ENCODE measurements around the gene IL20RA. TPM values are rescaled to one million over a fixed set of nuclear protein-coding genes. Genes with fewer than 3 reads are reported as not detected.

IL20RA gene
- total RNA-seq, 1 donor from 2014 or later: 0.26 TPM

Other genes starting within 250 kb of the IL20RA start
- 4.1 and 5.1 TPM in 2 replicates for gene PEX7, start 222.4 kb downstream of the IL20RA start, total RNA-seq
- gene SLC35D3, start 122.7 kb downstream of the IL20RA start, total RNA-seq: not detected in 2 replicates
- not detected in 2 replicates for gene IL22RA2, start 128.7 kb upstream of the IL20RA start, total RNA-seq
- gene IFNGR1, start 174.4 kb upstream of the IL20RA start, total RNA-seq: 56.6 and 75.0 TPM in 2 replicates

Data from dermis microvascular lymphatic vessel endothelial cell (primary cell).